Stimulated activated memory B cell treated with anti-CD40 and anti-IgM and Interleukin-4, amounts not matched to agents 10 μg/mL and 1 μg/mL and 100 μg/mL, for 72 hours (primary cell): ENCODE results near the gene HMCES.
"Not testable (repeated sequence)": the region's sequence is repeated elsewhere in the genome, so short reads cannot be mapped to it uniquely, and the experiment has no call there.

Experiments
- ATAC-seq: fragments of 150-1000 bp; cut with Tn5 transposase; 2 replicates; pipeline ENCODE4 v1.10.0; 2021
- H3K27ac Mint-ChIP-seq: one replicate; pipeline ENCODE4 v1.8.0; 2022; ENCODE audit warnings: mild to moderate bottlenecking, mixed read lengths
- H3K27me3 Mint-ChIP-seq: one replicate; pipeline ENCODE4 v1.8.0; 2022; ENCODE audit warnings: mixed read lengths
- H3K36me3 Mint-ChIP-seq: one replicate; pipeline ENCODE4 v1.8.0; 2022; ENCODE audit warnings: mixed read lengths
- H3K4me1 Mint-ChIP-seq: one replicate; pipeline ENCODE4 v1.8.0; 2022; ENCODE audit warnings: mixed read lengths
- H3K4me3 Mint-ChIP-seq: one replicate; pipeline ENCODE4 v1.8.0; 2022; ENCODE audit warnings: mild to moderate bottlenecking, moderate library complexity, mixed read lengths
- H3K9me3 Mint-ChIP-seq: one replicate; pipeline ENCODE4 v1.8.0; 2022; ENCODE audit warnings: mixed read lengths

Gene HMCES

GRCh38 chr3:129339186-129339585 is 60.5 kb downstream of the HMCES start:
- H3K9me3 Mint-ChIP-seq, ATAC-seq, H3K4me1 Mint-ChIP-seq, H3K36me3 Mint-ChIP-seq, H3K27ac Mint-ChIP-seq, H3K4me3 Mint-ChIP-seq: not testable (repeated sequence)
- H3K27me3 Mint-ChIP-seq = peaks cover 24% of the 10 kb centered on the region

GRCh38 chr3:129339833-129340232 is 61.2 kb downstream of the HMCES start:
- ATAC-seq, H3K4me3 Mint-ChIP-seq, H3K4me1 Mint-ChIP-seq, H3K36me3 Mint-ChIP-seq, H3K27ac Mint-ChIP-seq, H3K9me3 Mint-ChIP-seq: not testable (repeated sequence)
- H3K27me3 Mint-ChIP-seq = peaks cover 29% of the 10 kb centered on the region

GRCh38 chr3:129341331-129342141 is 62.9 kb downstream of the HMCES start:
- no peaks in the 10 kb centered on the region for H3K9me3 Mint-ChIP-seq
- H3K4me1 Mint-ChIP-seq = peaks cover 7% of the 10 kb centered on the region
- H3K4me3 Mint-ChIP-seq = no peak overlapping the region
- no peaks in the 10 kb centered on the region for H3K36me3 Mint-ChIP-seq
- ATAC-seq = no peak
- no peak overlapping the region for H3K27ac Mint-ChIP-seq
- H3K27me3 Mint-ChIP-seq = peaks cover 46% of the 10 kb centered on the region

- Mint-ChIP-seq H3K36me3 (no peaks in the 10 kb centered on the region), H3K27me3 (peaks cover 55% of the 10 kb centered on the region), H3K4me1 (peaks cover 12% of the 10 kb centered on the region), H3K9me3 (peaks cover 4% of the 10 kb centered on the region), H3K4me3 (peak overlapping the region; percentile 36), H3K27ac (no peak overlapping the region)
- peak; percentile 64 for ATAC-seq
Observed at GRCh38 chr3:129343643-129344360, 65.1 kb downstream of the HMCES start.

- Mint-ChIP-seq H3K4me3 (no peak overlapping the region), H3K4me1 (peaks cover 12% of the 10 kb centered on the region), H3K27ac (no peak overlapping the region), H3K9me3 (peaks cover 4% of the 10 kb centered on the region), H3K27me3 (peaks cover 57% of the 10 kb centered on the region), H3K36me3 (no peaks in the 10 kb centered on the region)
- ATAC-seq = no peak
Observed at GRCh38 chr3:129344540-129345220, 66.0 kb downstream of the HMCES start.

GRCh38 chr3:129345281-129345680 is 66.6 kb downstream of the HMCES start:
- Mint-ChIP-seq H3K4me1 (peaks cover 12% of the 10 kb centered on the region), H3K27ac (no peak overlapping the region), H3K9me3 (peaks cover 4% of the 10 kb centered on the region), H3K27me3 (peaks cover 63% of the 10 kb centered on the region), H3K4me3 (no peak overlapping the region), H3K36me3 (no peaks in the 10 kb centered on the region)
- no peak for ATAC-seq

- H3K27ac Mint-ChIP-seq = no peak overlapping the region
- peaks cover 4% of the 10 kb centered on the region for H3K9me3 Mint-ChIP-seq
- H3K4me3 Mint-ChIP-seq = no peak overlapping the region
- ATAC-seq = no peak
- no peaks in the 10 kb centered on the region for H3K36me3 Mint-ChIP-seq
- H3K4me1 Mint-ChIP-seq = peaks cover 12% of the 10 kb centered on the region
- H3K27me3 Mint-ChIP-seq = peaks cover 63% of the 10 kb centered on the region
Observed at GRCh38 chr3:129345971-129346370, 67.3 kb downstream of the HMCES start.

- Mint-ChIP-seq H3K36me3 (no peaks in the 10 kb centered on the region), H3K4me1 (peaks cover 12% of the 10 kb centered on the region), H3K27ac (no peak overlapping the region), H3K4me3 (no peak overlapping the region), H3K27me3 (peaks cover 60% of the 10 kb centered on the region), H3K9me3 (peaks cover 4% of the 10 kb centered on the region)
- no peak for ATAC-seq
Observed at GRCh38 chr3:129346695-129347457, 68.2 kb downstream of the HMCES start.

- Mint-ChIP-seq H3K4me1 (peaks cover 12% of the 10 kb centered on the region), H3K36me3 (no peaks in the 10 kb centered on the region), H3K9me3 (peaks cover 4% of the 10 kb centered on the region), H3K27me3 (peaks cover 60% of the 10 kb centered on the region), H3K27ac (no peak overlapping the region), H3K4me3 (no peak overlapping the region)
- no peak for ATAC-seq
Observed at GRCh38 chr3:129347458-129347845, 68.8 kb downstream of the HMCES start.

- peaks cover 4% of the 10 kb centered on the region for H3K9me3 Mint-ChIP-seq
- H3K4me1 Mint-ChIP-seq = peaks cover 5% of the 10 kb centered on the region
- no peaks in the 10 kb centered on the region for H3K36me3 Mint-ChIP-seq
- no peak overlapping the region for H3K4me3 Mint-ChIP-seq
- H3K27ac Mint-ChIP-seq = no peak overlapping the region
- ATAC-seq = no peak
- peaks cover 60% of the 10 kb centered on the region for H3K27me3 Mint-ChIP-seq
Observed at GRCh38 chr3:129348734-129349133, 70.1 kb downstream of the HMCES start.

GRCh38 chr3:129349169-129349568 is 70.5 kb downstream of the HMCES start:
- ATAC-seq, H3K4me1 Mint-ChIP-seq, H3K9me3 Mint-ChIP-seq, H3K4me3 Mint-ChIP-seq, H3K27ac Mint-ChIP-seq, H3K36me3 Mint-ChIP-seq: not testable (repeated sequence)
- peaks cover 64% of the 10 kb centered on the region for H3K27me3 Mint-ChIP-seq

- ATAC-seq = no peak
- Mint-ChIP-seq H3K27ac (no peak overlapping the region), H3K27me3 (peaks cover 59% of the 10 kb centered on the region), H3K4me1 (peaks cover 5% of the 10 kb centered on the region), H3K4me3 (no peak overlapping the region), H3K36me3 (no peaks in the 10 kb centered on the region), H3K9me3 (peaks cover 4% of the 10 kb centered on the region)
Observed at GRCh38 chr3:129349791-129350190, 71.1 kb downstream of the HMCES start.

GRCh38 chr3:129352045-129352444 is 73.4 kb downstream of the HMCES start:
- Mint-ChIP-seq H3K9me3 (peaks cover 4% of the 10 kb centered on the region), H3K4me1 (peaks cover 2% of the 10 kb centered on the region), H3K4me3 (no peak overlapping the region), H3K27ac (no peak overlapping the region), H3K27me3 (peaks cover 51% of the 10 kb centered on the region), H3K36me3 (no peaks in the 10 kb centered on the region)
- no peak for ATAC-seq

- Mint-ChIP-seq H3K27ac (no peak overlapping the region), H3K36me3 (no peaks in the 10 kb centered on the region), H3K9me3 (peaks cover 4% of the 10 kb centered on the region)
Observed at GRCh38 chr3:129352650-129353588, 74.2 kb downstream of the HMCES start.

More at GRCh38 chr3:129352650-129353588, 74.2 kb downstream of the HMCES start:
- no peaks in the 10 kb centered on the region for H3K4me1 Mint-ChIP-seq
- H3K4me3 Mint-ChIP-seq = no peak overlapping the region
- H3K27me3 Mint-ChIP-seq = peaks cover 57% of the 10 kb centered on the region
- no peak for ATAC-seq
